GM20000 (cell line): ENCODE measurements around the gene QPRT.
"Not testable (repeated sequence)": the region's sequence is repeated elsewhere in the genome, so short reads cannot be mapped to it uniquely, and the experiment has no call there.

Experiments
- DNase-seq: peaks from one replicate; pipeline ENCODE4 v3.0.0; 2012; ENCODE audit warnings: low spot score
- TF ChIP-seq, protein P1 (sequence below): IDR thresholded peaks from 2 replicates; pipeline ENCODE4 v1.5.1; 2012; ENCODE audit warnings: mild to moderate bottlenecking, control low read depth; ENCODE audit errors: extremely low read depth, missing control alignments

The QPRT gene

DNA sequence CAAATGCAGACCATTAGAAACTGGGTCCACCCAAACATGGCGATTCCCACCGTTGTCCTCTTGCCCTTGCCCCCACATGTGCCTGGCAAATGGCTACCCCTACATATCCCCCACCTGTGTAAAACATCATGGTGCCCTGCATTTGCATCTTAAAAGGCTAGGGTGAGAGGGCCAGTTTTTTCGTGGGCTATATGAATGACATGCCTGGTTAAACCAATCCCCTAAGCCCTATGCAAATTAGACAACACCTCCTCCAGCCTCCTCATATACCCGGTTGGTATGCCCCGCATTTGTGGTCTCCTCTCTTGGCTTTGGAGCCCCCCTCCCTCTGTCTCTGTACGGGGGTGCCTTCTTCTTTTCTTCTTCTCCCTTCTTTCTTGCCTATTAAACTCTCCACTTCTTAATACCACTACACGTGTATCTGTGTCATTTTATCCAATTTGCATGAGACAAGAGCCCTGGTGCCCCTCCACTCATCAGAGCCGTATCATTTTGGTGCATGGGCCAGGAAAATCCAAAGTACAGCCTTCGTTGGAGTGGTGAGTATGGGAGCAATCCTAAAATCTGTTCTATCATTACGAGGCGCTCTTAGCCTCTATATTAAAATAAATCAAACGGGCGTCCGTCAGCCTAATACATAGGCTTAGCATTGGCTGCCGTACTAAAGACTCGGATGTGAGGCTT lies 30.1 kb downstream of the QPRT start:
- TF ChIP-seq, protein P1, sequence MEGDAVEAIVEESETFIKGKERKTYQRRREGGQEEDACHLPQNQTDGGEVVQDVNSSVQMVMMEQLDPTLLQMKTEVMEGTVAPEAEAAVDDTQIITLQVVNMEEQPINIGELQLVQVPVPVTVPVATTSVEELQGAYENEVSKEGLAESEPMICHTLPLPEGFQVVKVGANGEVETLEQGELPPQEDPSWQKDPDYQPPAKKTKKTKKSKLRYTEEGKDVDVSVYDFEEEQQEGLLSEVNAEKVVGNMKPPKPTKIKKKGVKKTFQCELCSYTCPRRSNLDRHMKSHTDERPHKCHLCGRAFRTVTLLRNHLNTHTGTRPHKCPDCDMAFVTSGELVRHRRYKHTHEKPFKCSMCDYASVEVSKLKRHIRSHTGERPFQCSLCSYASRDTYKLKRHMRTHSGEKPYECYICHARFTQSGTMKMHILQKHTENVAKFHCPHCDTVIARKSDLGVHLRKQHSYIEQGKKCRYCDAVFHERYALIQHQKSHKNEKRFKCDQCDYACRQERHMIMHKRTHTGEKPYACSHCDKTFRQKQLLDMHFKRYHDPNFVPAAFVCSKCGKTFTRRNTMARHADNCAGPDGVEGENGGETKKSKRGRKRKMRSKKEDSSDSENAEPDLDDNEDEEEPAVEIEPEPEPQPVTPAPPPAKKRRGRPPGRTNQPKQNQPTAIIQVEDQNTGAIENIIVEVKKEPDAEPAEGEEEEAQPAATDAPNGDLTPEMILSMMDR, result no peak
- no peak for DNase-seq

DNA sequence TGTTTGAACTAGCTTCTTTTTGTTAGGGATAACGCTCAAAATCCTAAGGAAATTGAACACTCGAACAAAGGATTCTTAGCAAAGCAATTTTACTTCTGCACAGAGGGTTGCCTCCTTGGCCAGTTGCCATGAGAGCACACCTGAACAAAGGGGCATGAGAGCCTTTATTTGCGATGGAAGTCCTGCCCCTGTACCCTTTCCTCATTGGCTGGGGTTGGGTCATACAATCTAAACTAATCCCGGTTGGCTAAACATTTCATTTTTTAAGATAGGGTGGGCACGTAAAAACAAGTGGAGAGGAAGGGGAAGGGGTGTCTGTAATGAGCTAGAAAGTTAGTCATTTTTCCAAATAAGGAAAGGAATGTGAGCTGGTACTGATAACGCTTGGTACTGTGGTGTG lies 30.7 kb downstream of the QPRT start:
- DNase-seq, result not testable (repeated sequence)

- DNase-seq, result peak; percentile 66
Measured at GRCh38 chr16:29710227-29711219, 31.5 kb downstream of the QPRT start.

GRCh38 chr16:29712809-29713208 lies 33.8 kb downstream of the QPRT start:
- no peak for DNase-seq
- TF ChIP-seq, protein P1, result no peak

More at GRCh38 chr16:29710227-29711219, 31.5 kb downstream of the QPRT start:
- TF ChIP-seq, protein P1, result no peak

GRCh38 chr16:29714396-29714795 lies 35.4 kb downstream of the QPRT start:
- no peak for DNase-seq

GRCh38 chr16:29714972-29715371 lies 36.0 kb downstream of the QPRT start:
- DNase-seq, result no peak
- TF ChIP-seq, protein P1, result no peak

More at GRCh38 chr16:29714396-29714795, 35.4 kb downstream of the QPRT start:
- TF ChIP-seq, protein P1, result no peak

DNA sequence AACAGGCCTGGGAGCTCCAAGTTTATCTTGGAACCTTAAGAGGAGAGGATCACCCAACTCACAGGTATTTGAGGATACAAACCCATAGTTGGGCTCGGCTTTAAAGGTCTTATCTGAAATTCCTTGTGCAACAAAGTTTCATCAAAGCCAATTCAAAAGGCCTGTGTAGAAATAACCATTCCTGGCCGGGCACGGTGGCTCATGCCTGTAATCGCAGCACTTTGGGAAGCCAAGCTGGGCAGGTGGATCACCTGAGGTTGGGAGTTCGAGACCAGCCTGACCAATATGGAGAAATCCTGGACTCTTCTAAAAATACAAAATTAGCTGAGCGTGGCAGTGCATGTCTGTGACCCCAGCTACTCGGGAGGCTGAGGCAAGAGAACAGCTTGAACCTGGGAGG lies 38.1 kb downstream of the QPRT start:
- TF ChIP-seq, protein P1, result no peak
- no peak for DNase-seq
